ENCODE data around the gene INHBB.
A peak's percentile ranks its signal among the peaks of the same experiment; 100 is the strongest.
"Not testable (repeated sequence)": the region's sequence is repeated elsewhere in the genome, so short reads cannot be mapped to it uniquely, and the experiment has no call there.

INHBB gene

GRCh38 chr2:120346026-120346666 is at the start of gene INHBB:
INHBB (plus strand) TSS chr2:120346136; CDS start chr2:120346189, 53 bp downstream.
- no peak for DNase-seq

GRCh38 chr2:120298173-120298835 is 47.6 kb upstream of the INHBB start:
- no peak for DNase-seq

GRCh38 chr2:120299004-120299403 is 46.9 kb upstream of the INHBB start:
- DNase-seq, result no peak

- no peak for DNase-seq
Measured at GRCh38 chr2:120299561-120299960, 46.4 kb upstream of the INHBB start.

- no peak for DNase-seq
Measured at GRCh38 chr2:120300385-120300784, 45.6 kb upstream of the INHBB start.

GRCh38 chr2:120301284-120301683 is 44.7 kb upstream of the INHBB start:
- DNase-seq, result no peak

- no peak for DNase-seq
Measured at GRCh38 chr2:120302301-120302700, 43.6 kb upstream of the INHBB start.

GRCh38 chr2:120303177-120303576 is 42.8 kb upstream of the INHBB start:
- DNase-seq, result no peak

GRCh38 chr2:120305296-120305695 is 40.6 kb upstream of the INHBB start:
- DNase-seq, result no peak

- DNase-seq, result no peak
Measured at GRCh38 chr2:120305937-120306490, 39.9 kb upstream of the INHBB start.

- DNase-seq, result no peak
Measured at GRCh38 chr2:120307482-120307881, 38.5 kb upstream of the INHBB start.

GRCh38 chr2:120308038-120308910 is 37.7 kb upstream of the INHBB start:
- DNase-seq, result peak; percentile 36

- no peak for DNase-seq
Measured at GRCh38 chr2:120310136-120310535, 35.8 kb upstream of the INHBB start.

GRCh38 chr2:120310841-120311240 is 35.1 kb upstream of the INHBB start:
- not testable (repeated sequence) for DNase-seq

- no peak for DNase-seq
Measured at GRCh38 chr2:120312076-120312475, 33.9 kb upstream of the INHBB start.

GRCh38 chr2:120312860-120313694 is 32.9 kb upstream of the INHBB start:
- peak; percentile 88 for DNase-seq

- no peak for DNase-seq
Measured at GRCh38 chr2:120313695-120314615, 32.0 kb upstream of the INHBB start.

GRCh38 chr2:120314690-120315366 is 31.1 kb upstream of the INHBB start:
- DNase-seq, result peak; percentile 31

GRCh38 chr2:120315367-120316033 is 30.4 kb upstream of the INHBB start:
- no peak for DNase-seq

GRCh38 chr2:120316071-120316470 is 29.9 kb upstream of the INHBB start:
- DNase-seq, result no peak

All from stimulated activated CD8-positive, alpha-beta memory T cell treated with anti-CD3 and anti-CD28 coated beads, Interleukin-4, amount 100 ng/mL, for 48 hours (primary cell).